Measurements from ENCODE around the gene ADAMTS6.

DNA sequence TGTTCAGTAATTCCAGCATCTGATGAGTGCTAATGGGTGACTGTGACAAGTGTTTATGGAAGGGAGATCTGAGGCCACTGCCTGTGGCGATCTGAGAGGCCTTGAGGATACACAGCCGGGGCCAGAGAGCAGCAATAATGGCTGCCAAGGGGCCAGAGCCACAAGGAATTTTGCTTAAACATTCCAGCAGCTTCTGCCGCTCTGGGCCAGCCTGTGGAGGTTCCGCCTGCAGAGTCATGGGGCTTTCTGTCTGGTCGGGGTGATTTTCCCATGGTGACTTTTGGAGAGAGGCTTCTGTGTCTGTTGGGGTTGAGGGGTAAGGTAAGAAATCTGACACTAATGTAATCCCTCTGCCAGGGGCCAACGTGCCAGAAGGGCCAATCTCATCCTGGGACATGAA is 353.5 kb downstream of the ADAMTS6 start:
- no peak for TF ChIP-seq ZNF331 (CRISPR knock-in tag; IDR thresholded peaks at IDR 0.05; ENCODE audit: low read depth)
- TF ChIP-seq, protein P1, sequence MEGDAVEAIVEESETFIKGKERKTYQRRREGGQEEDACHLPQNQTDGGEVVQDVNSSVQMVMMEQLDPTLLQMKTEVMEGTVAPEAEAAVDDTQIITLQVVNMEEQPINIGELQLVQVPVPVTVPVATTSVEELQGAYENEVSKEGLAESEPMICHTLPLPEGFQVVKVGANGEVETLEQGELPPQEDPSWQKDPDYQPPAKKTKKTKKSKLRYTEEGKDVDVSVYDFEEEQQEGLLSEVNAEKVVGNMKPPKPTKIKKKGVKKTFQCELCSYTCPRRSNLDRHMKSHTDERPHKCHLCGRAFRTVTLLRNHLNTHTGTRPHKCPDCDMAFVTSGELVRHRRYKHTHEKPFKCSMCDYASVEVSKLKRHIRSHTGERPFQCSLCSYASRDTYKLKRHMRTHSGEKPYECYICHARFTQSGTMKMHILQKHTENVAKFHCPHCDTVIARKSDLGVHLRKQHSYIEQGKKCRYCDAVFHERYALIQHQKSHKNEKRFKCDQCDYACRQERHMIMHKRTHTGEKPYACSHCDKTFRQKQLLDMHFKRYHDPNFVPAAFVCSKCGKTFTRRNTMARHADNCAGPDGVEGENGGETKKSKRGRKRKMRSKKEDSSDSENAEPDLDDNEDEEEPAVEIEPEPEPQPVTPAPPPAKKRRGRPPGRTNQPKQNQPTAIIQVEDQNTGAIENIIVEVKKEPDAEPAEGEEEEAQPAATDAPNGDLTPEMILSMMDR (conservative IDR thresholded peaks at IDR 0.05; ENCODE audit: low read depth in 2 of 2): no peak

All from GM23338 (cell line).